Measurements from ENCODE around the gene GNAT2.
A peak's percentile ranks its signal among the peaks of the same experiment; 100 is the strongest.

Gene GNAT2

GRCh38 chr1:109626682-109627408 lies 7.4 kb upstream of the GNAT2 start:
- DNase-seq (ENCODE audit: low read depth): no peak

GRCh38 chr1:109625601-109626560 lies 6.5 kb upstream of the GNAT2 start:
- DNase-seq (ENCODE audit: low read depth): no peak

GRCh38 chr1:109625176-109625575 lies 5.8 kb upstream of the GNAT2 start:
- no peak for DNase-seq (ENCODE audit: low read depth)

GRCh38 chr1:109624201-109625010 lies 5.0 kb upstream of the GNAT2 start:
- no peak for DNase-seq (ENCODE audit: low read depth)

GRCh38 chr1:109623601-109624161 lies 4.3 kb upstream of the GNAT2 start:
- DNase-seq (ENCODE audit: low read depth): no peak

GRCh38 chr1:109622895-109623294 lies 3.5 kb upstream of the GNAT2 start:
- DNase-seq (ENCODE audit: low read depth): no peak

GRCh38 chr1:109622137-109622892 lies 2.9 kb upstream of the GNAT2 start:
- no peak for DNase-seq (ENCODE audit: low read depth)

GRCh38 chr1:109621379-109622136 lies 2.1 kb upstream of the GNAT2 start:
- no peak for DNase-seq (ENCODE audit: low read depth)

- peak; percentile 75 for DNase-seq (ENCODE audit: low read depth)
Observed at GRCh38 chr1:109620841-109621286, 1.4 kb upstream of the GNAT2 start.

GRCh38 chr1:109620401-109620791 lies 980 bp upstream of the GNAT2 start:
- DNase-seq (ENCODE audit: low read depth): no peak

- DNase-seq (ENCODE audit: low read depth): no peak
Observed at GRCh38 chr1:109618661-109619575, 498 bp downstream of the GNAT2 start.

- DNase-seq (ENCODE audit: low read depth): peak; percentile 91
Observed at GRCh38 chr1:109617291-109617801, 2.1 kb downstream of the GNAT2 start.

- no peak for DNase-seq (ENCODE audit: low read depth)
Observed at GRCh38 chr1:109616391-109616790, 3.0 kb downstream of the GNAT2 start.

GRCh38 chr1:109615879-109616278 lies 3.5 kb downstream of the GNAT2 start:
- DNase-seq (ENCODE audit: low read depth): no peak

GRCh38 chr1:109613361-109614147 lies 5.9 kb downstream of the GNAT2 start:
- no peak for DNase-seq (ENCODE audit: low read depth)

GRCh38 chr1:109611308-109611990 lies 8.0 kb downstream of the GNAT2 start:
- DNase-seq (ENCODE audit: low read depth): no peak

GRCh38 chr1:109610609-109611307 lies 8.7 kb downstream of the GNAT2 start:
- no peak for DNase-seq (ENCODE audit: low read depth)
